Neural cell (in vitro differentiated cells): ENCODE data around the gene FRMPD3.

Source experiments
- CTCF ChIP-seq: fragments of 450-650 bp; IDR thresholded peaks from 2 replicates; pipeline ENCODE4 v1.5.1; 2014; ENCODE audit warnings: antibody characterized with exemption, mild to moderate bottlenecking, moderate library complexity; ENCODE audit not compliant: poor library complexity, severe bottlenecking
- EP300 ChIP-seq: fragments of 450-650 bp; conservative IDR thresholded peaks from 2 replicates; pipeline ENCODE4 v1.6.1; 2014; ENCODE audit warnings: antibody characterized with exemption, mild to moderate bottlenecking, moderate library complexity; ENCODE audit not compliant: poor library complexity, severe bottlenecking
- EZH2 ChIP-seq: fragments of 200-600, 300-800 bp; shearing (Covaris generic), sonication (generic); IDR thresholded peaks from 2 replicates; pipeline ENCODE4 v1.6.1; 2014; ENCODE audit warnings: antibody characterized with exemption, low read length, borderline replicate concordance, mild to moderate bottlenecking; ENCODE audit not compliant: insufficient read depth, poor library complexity, severe bottlenecking
- RAD21 ChIP-seq: fragments of 450-650 bp; conservative IDR thresholded peaks from 2 replicates; pipeline ENCODE4 v1.6.1; 2014; ENCODE audit warnings: antibody characterized with exemption, mild to moderate bottlenecking, moderate library complexity
- TAF1 ChIP-seq: IDR thresholded peaks from 2 replicates; pipeline ENCODE4 v1.6.1; 2012; ENCODE audit warnings: low read depth

- TF ChIP-seq CTCF (no peak), EZH2 (no peak), EP300 (no peak), RAD21 (no peak), TAF1 (no peak)
Observed at GRCh38 chrX:107445146-107445545, 4.3 kb upstream of the FRMPD3 start.
